HG02943 (cell line): ENCODE measurements around the gene CNOT1.
"Not testable (repeated sequence)": the region's sequence is repeated elsewhere in the genome, so short reads cannot be mapped to it uniquely, and the experiment has no call there.

ENCODE experiments used
- ATAC-seq: cut with Tn5 transposase; IDR thresholded peaks from one replicate; pipeline ENCODE4 v1.9.1; 2021; ENCODE audit warnings: mild to moderate bottlenecking, low read depth, moderate library complexity; ENCODE audit not compliant: unreplicated experiment

Gene CNOT1

DNA sequence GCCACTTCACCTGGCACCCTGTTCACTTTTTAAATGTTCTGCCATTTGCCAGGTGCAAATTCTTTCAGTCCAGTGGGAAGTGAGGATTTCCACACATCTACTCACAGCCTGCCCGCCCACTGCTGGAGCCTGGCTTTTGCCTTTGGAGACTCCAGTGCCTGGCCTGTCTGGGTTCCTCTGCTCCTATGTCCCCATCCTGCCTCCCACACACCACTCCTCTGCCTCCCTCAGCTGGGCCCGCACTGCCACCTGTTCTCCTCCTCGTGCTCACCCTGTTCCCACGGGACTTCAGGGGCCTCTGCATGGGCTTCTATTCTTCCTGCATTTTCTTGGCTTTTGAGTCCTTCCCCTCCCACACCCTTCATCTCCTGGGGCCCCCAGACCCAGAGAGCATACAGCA lies 137.6 kb downstream of the CNOT1 start:
- no peak for ATAC-seq

DNA sequence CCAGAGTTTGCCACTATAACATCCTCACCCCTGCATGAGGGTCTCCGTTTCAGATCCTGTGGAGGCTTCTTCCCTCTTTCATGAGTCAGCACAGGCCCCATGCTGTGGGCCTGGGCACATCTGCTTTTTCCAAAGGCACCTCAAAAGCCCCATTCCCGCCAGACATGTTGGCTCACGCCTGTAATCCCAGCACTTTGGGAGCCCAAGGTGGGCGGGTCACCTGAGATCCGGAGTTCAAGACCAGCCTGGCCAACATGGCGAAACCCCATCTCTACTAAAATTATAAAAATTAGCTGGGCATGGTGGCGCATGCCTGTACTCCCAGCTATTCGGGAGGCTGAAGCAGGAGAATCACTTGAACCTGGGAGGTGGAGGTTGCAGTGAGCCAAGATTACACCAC lies 139.1 kb downstream of the CNOT1 start:
- not testable (repeated sequence) for ATAC-seq

DNA sequence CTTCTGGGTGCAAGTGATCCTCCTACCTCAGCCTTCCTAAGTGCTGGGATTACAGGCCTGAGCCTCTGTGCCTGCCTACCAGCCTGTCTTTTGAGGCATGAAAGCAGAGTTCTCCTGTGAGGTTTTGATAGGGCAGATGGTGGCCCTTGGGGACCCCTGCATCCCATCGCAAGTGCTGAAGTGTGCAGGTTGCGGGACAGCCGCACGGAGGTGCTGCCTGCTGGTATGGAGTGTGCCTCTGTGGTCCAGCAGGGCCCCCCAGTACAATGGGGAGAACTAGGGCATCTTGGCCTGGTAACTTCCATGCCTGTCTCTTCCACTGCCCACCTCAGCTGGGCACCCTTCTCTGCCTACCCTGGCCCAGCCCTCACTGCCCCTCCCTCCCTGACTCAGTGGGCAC lies 139.6 kb downstream of the CNOT1 start:
- no peak for ATAC-seq

DNA sequence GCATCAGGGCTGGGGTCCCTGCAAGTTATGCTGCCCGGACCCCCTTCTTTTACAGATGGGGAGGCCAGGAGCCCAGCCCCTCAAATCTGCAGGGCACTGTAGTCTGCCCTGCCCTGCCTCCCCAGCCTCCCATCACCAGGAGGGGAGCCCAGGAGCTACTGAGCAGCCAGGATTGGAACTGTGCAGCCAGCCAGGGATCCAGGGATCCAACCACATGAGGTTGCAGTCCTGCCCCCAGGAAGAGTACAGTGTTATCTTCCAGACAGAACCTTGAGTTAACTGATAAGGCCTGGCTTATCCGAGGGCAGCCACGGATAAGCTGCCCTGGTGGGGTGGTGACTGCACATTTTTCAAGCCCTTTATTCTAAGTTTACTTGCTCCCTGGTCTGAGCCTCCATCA lies 141.1 kb downstream of the CNOT1 start:
- ATAC-seq: no peak

DNA sequence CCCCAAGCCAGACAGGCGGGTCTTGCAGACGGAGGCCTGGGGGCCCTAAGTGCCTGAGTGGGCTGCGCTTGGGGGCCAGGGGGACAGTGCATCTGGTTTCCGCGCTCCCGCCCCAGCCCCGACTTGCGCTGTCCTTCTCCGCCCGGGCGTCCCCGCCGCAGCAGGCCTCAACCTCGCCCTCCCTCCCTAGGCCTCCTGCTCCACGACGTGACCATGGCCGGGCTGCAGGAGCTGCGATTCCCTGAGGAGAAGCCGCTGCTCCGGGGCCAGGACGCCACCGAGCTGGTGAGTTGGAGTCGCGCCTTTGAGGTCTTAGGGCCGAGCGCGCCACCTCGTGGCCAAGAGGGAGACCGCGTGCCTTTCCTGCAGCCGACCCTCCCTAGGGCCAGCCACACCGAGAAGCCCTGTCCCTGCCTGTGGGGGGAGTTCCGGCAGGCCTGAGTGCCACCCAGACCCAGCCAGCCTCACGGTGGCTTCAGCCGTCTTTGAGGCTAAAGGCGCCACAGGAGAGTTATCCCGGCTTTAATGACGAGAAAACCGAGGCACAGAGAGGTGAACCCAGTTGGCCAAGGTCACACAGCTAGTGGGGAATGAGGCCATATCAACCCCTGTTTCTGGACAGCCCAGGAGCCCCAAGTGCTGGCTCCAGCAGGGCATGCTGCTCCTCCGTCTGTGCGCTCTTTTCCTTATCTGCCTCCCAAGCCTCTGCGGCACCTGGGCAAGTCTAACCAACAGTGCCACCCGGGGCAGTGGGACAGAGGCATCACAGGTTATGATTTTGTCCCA lies 141.9 kb downstream of the CNOT1 start:
- no peak for ATAC-seq

DNA sequence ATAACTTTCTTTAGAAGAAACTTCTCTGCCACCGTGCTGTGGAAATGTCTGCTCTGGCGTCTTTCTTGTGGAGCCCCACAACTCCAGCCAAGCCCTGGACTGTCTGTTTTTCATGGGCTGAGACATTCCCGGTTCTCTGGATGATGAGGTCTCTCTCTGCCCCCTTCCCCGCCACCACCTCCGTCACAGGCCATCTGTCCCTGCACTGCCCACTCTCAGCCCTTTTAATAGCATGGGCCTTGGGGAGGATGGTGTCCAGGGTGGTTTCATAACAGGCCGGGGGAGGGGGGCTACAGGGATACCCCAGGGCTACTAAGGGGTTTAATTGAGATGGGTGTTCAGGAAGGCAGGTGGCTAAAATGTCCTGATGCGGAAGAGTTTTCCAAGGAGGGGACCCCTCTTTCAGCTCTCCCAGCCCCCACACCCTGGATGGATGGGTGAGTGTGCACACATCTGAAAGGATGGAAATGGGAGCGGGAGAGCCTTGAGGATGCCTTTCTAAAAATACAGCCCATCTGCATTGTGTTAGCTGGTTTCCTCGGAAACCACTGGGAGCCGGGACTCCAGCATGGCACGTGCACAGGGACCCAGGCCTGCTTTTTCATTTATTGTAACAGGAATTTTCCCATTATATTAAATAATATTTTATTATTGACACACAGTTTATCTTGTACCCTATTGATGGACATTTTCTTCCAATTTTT lies 144.3 kb downstream of the CNOT1 start:
- no peak for ATAC-seq

DNA sequence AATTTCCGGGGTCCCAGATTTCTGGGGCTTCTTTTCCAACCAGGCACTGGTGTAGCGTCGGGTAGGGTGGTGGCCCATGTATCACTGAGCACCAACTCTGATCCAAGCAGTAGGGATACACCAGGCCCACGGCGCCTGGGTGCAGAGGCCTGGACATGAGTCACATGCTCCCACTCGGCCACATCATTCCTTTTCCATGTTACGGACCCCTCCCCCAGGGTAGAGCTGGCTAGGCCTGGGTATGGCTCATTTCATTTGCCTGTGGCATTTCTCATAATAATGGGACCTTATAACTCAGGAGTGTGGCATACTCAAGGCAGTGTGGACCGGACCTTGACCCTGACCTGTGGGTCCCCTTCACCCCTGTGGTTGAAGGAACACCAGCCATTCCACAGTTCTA lies 147.7 kb downstream of the CNOT1 start:
- no peak for ATAC-seq

DNA sequence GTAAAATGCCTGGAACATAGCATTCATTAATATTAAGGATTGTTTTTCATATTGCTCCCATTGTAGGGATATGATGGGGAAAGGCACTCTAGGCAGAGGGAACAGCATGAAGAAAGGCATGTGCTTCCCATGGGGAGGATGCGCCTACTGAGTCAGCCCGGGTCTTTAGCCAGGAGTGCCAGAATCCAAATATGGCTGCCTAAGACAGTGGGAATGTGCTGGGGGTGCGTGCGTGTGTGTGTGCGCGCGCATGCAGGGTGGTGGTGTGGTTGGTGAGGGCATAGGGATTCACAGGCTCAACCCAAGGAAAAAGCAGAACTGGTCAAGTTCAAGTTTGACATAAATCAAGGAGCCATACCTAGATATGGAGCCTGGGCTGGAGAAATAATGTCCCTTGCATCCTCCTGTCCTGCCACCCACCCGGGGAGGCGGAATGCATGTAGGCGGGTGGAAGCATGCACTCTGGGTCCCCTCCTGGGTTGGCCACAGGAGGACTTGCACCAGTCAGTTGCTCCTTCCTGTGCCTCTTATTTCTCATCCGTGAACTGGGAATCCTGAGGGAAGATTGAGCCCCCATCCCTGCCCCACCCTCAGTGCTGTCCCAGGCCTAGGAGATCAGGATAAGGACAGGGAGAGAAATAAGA lies 148.3 kb downstream of the CNOT1 start:
- ATAC-seq: no peak

DNA sequence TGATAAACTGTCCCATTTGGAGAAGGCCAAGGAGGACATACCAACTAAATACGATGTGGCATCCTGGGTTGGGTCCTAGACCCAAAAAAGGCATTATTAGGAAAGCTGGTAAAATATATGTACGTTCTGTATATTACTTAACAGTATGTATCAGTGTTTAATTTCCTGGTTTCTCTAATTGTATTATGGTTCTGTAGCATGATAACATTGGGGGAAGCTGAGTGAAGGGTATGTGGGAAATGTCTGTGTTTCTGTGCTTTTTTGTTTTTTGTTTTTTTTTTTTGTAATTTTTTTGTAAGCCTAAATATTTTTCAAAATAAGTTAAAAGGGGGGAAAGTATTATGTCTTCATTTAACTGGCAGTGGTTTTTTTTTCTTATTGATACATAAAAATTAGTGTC lies 151.2 kb downstream of the CNOT1 start:
- no peak for ATAC-seq

DNA sequence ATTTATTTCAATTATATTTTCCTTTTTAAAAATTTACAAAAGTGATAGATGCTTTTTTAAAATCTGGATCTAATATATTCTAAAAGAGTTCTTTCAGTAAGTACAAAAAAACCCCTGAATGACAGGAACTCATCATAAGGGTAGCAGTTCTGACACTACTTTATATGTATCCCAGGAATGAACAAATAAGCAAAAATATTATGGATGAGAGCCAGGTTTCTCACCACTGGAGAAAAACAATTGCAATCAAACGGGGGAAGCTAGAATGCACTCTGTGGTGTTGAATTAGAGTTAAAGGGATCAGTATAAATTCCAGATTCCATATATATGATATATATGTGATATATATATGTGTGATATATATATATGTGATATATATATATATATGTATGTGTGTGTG lies 152.8 kb downstream of the CNOT1 start:
- ATAC-seq: no peak

DNA sequence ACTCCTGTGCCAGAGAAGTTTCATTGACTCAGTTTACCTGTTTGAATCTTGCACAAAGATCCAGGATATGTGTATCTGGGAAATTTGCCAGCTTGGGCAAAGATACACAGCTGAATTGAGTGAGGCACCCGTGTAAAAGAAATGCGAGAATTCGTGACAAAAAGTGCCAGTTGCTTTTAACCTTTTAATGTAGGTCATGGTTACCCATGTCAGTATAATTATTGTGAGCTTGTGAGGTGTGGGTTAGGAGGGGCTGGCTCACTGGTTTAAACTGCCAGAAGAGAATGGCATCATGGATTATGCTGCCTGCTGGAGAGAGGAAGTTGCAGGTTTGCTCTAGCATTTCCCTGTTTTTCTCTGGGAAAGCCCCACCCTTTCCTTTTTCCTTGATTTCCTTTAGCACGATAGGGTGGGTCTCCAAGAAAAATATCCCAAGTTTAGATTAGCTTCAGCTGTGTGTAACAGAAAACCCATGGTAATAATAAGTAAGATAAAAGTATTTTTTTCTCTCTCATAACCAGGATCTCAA lies 154.5 kb downstream of the CNOT1 start:
- no peak for ATAC-seq

DNA sequence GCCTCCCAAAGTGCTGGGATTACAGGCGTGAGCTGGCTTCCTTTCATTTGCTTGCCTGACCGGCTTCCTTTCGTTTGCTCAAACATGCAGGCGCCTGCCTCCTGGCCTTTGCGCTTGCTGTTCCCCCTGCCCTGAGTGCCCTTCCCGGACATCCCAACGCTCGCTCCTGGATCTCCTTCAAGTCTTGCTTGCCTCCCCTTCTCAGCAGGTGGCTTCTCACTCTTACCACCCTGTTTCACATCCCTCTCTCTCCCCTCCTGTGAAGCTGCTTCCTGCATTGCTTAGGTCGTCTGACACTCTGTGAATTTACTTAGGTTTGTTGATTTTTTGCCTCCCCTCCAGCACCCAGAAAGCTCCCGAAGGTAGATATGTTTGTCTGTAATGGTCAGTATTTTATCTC lies 155.3 kb downstream of the CNOT1 start:
- ATAC-seq: no peak

DNA sequence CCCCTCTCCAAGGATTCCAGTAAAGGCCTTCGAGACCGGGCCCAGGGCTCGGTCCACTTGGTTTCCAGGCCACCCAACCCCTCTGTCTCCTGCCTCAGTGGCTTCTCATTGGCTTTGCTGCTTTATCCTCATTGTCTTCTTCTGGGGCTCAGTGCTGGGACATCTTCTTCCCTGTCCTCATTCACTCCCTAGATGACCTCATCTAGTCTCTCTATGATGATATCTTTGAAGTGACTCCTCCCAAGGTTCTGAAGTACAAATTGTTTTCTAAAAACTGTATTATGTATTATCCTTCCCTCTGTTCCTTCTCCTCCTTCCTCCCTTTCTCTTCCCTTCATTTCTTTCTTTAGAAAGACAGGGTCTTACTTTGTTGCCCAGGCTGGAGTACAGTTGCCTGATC lies 156.8 kb downstream of the CNOT1 start:
- ATAC-seq: no peak

DNA sequence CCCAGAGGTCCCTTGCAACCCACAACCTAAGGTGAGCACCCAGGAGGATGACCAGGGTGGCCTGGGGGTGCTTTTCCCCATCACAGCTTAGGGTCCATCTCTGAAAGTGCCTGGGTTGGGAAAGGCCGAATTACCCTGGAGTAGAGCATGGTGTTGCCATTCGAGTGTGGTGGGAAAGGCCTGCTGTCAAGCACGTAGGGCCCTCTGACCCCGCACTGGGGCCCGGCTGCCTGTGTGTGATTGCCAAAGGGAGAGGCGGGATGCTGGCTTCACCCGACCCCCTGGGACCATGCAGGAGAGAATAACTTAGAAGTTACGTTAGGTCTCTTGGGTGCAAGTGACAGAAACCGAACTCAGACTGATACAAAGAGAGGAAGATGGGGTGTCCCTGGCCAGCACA lies 157.4 kb downstream of the CNOT1 start:
- ATAC-seq: no peak

DNA sequence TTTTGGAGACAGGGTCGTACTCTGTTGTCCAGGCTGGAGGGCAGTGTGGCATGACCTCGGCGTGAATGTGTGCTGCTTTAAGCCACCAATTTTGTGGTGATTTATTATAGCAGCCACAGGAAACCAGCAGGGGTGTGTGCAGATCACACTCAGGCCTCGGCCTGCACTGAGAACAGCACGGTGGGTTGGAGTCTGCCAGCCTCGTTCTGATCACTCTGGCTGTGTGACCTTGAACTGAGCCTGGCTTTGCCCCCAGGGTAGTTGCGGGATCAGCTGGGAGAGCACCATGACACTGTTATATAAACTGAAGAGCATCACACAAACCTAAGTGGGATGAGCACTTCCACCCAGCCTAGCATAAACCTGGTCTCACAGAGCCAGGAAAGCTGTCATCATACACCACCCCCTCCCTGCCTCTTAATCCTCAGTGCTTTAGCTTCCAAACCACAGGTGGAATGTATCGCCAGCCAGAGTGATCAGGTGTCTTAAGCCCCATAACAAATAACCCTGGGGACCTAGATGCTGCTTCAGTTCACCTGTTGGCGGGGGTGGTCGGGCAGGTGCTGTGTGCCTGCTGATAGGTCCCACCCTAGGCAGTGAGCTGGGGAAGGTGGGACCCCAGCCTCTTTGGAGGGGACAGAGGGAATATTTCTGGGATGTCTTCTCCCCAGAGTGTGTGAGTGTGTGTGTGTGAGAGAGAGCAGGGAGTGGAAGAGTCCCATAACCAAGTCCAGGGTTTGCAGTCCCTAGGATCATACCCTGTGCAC lies 158.2 kb downstream of the CNOT1 start:
- ATAC-seq: no peak
